WTC11 (cell line): Measurements from ENCODE around the gene SAMD9. TPM values are rescaled to one million over a fixed set of nuclear protein-coding genes. Genes with fewer than 3 reads are reported as not detected.

Source experiments
- ATAC-seq: fragments of 200-7000 bp; cut with Tn5 transposase; 2 replicates; pipeline ENCODE4 v1.10.0; 2021; ENCODE audit warnings: mild to moderate bottlenecking, moderate library complexity
- CTCF ChIA-PET: fragments of 300-600 bp; sonication (Branson Sonifier 250); formaldehyde crosslinking; loops from one replicate; lab custom pipeline; 2021; ENCODE audit warnings: antibody characterized with exemption; lab: Charles Lee
- POLR2A ChIA-PET: fragments of 350-600 bp; sonication (Branson Sonifier 250); formaldehyde crosslinking; loops from one replicate; lab custom pipeline; 2021; ENCODE audit warnings: antibody characterized with exemption; lab: Charles Lee
- DNase-seq: peaks from one replicate; pipeline ENCODE4 v3.0.0; 2021; ENCODE audit warnings: low spot score
- H3K27ac Mint-ChIP-seq: 2 replicates; pipeline ENCODE4 v1.8.0; 2021; ENCODE audit warnings: mixed read lengths
- H3K27me3 Mint-ChIP-seq: 2 replicates; pipeline ENCODE4 v1.8.0; 2021; ENCODE audit warnings: low read depth, mild to moderate bottlenecking, moderate library complexity, mixed read lengths
- H3K36me3 Mint-ChIP-seq: 2 replicates; pipeline ENCODE4 v1.8.0; 2021; ENCODE audit warnings: mixed read lengths
- H3K4me1 Mint-ChIP-seq: 2 replicates; pipeline ENCODE4 v1.8.0; 2022; ENCODE audit warnings: mixed read lengths
- H3K4me3 Mint-ChIP-seq: 2 replicates; pipeline ENCODE4 v1.8.0; 2021; ENCODE audit warnings: mild to moderate bottlenecking, moderate library complexity, mixed read lengths
- H3K9me3 Mint-ChIP-seq: 2 replicates; pipeline ENCODE4 v1.8.0; 2021; ENCODE audit warnings: mixed read lengths
- AR ChIP-seq: fragments of 250-450 bp; sonication (Bioruptor Pico); IDR thresholded peaks from 2 replicates; pipeline ENCODE4 v1.9.0; 2021; ENCODE audit warnings: mild to moderate bottlenecking
- ATF1 ChIP-seq: sonication (generic); formaldehyde crosslinking; IDR thresholded peaks from 2 replicates; pipeline ENCODE4 v1.8.1; 2023; ENCODE audit warnings: mild to moderate bottlenecking, moderate library complexity, missing genetic modification reagents
- ATF2 ChIP-seq: sonication (generic); formaldehyde crosslinking; IDR thresholded peaks from 2 replicates; pipeline ENCODE4 v1.8.1; 2022; ENCODE audit warnings: low read depth, missing genetic modification reagents, borderline replicate concordance
- ATF6 ChIP-seq: sonication (generic); formaldehyde crosslinking; IDR thresholded peaks from 2 replicates; pipeline ENCODE4 v1.8.1; 2023; ENCODE audit warnings: mild to moderate bottlenecking, missing genetic modification reagents
- CBFB ChIP-seq: sonication (generic); formaldehyde crosslinking; IDR thresholded peaks from 2 replicates; pipeline ENCODE4 v1.8.1; 2022; ENCODE audit warnings: mild to moderate bottlenecking, low read depth, missing genetic modification reagents
- CDX4 ChIP-seq: fragments of 250-450 bp; sonication (Bioruptor Pico); IDR thresholded peaks from 2 replicates; pipeline ENCODE4 v1.9.0; 2021; ENCODE audit warnings: moderate library complexity, mild to moderate bottlenecking, inconsistent platforms, borderline replicate concordance
- E2F4 ChIP-seq: sonication (generic); formaldehyde crosslinking; IDR thresholded peaks from 2 replicates; pipeline ENCODE4 v1.8.1; 2022; ENCODE audit warnings: low read depth, mild to moderate bottlenecking, moderate library complexity, missing genetic modification reagents, borderline replicate concordance
- E2F5 ChIP-seq: sonication (generic); formaldehyde crosslinking; IDR thresholded peaks from 2 replicates; pipeline ENCODE4 v1.8.1; 2022; ENCODE audit warnings: mild to moderate bottlenecking, moderate library complexity, missing genetic modification reagents
- GABPB1 ChIP-seq: sonication (generic); formaldehyde crosslinking; IDR thresholded peaks from 2 replicates; pipeline ENCODE4 v1.8.1; 2023; ENCODE audit warnings: mild to moderate bottlenecking, missing genetic modification reagents
- NR3C1 ChIP-seq: sonication (generic); formaldehyde crosslinking; conservative IDR thresholded peaks from 2 replicates; pipeline ENCODE4 v1.8.1; 2023; ENCODE audit warnings: low read depth, mild to moderate bottlenecking, missing genetic modification reagents
- OVOL2 ChIP-seq: fragments of 250-450 bp; sonication (Bioruptor Pico); IDR thresholded peaks from 2 replicates; pipeline ENCODE4 v1.9.0; 2021; ENCODE audit warnings: mild to moderate bottlenecking, borderline replicate concordance
- PREB ChIP-seq: sonication (generic); formaldehyde crosslinking; IDR thresholded peaks from 2 replicates; pipeline ENCODE4 v1.8.1; 2022; ENCODE audit warnings: mild to moderate bottlenecking, missing genetic modification reagents, moderate library complexity, borderline replicate concordance
- TEAD4 ChIP-seq: sonication (generic); formaldehyde crosslinking; IDR thresholded peaks from 2 replicates; pipeline ENCODE4 v1.8.0; 2022; ENCODE audit warnings: mild to moderate bottlenecking, missing genetic modification reagents
- ZNF121 ChIP-seq: sonication (generic); formaldehyde crosslinking; IDR thresholded peaks from 2 replicates; pipeline ENCODE4 v1.8.0; 2023; ENCODE audit warnings: missing genetic modification reagents
- ZNF263 ChIP-seq: sonication (generic); formaldehyde crosslinking; IDR thresholded peaks from 2 replicates; pipeline ENCODE4 v1.8.1; 2022; ENCODE audit warnings: low read depth, mild to moderate bottlenecking, moderate library complexity, missing genetic modification reagents
- ZNF425 ChIP-seq: fragments of 250-450 bp; sonication (Bioruptor Pico); conservative IDR thresholded peaks from 2 replicates; pipeline ENCODE4 v1.9.0; 2021; ENCODE audit warnings: mild to moderate bottlenecking
- ZNF532 ChIP-seq: fragments of 250-450 bp; sonication (Bioruptor Pico); IDR thresholded peaks from 2 replicates; pipeline ENCODE4 v1.9.0; 2021; ENCODE audit warnings: mild to moderate bottlenecking, borderline replicate concordance
- ZNF671 ChIP-seq: fragments of 250-450 bp; sonication (Bioruptor Pico); IDR thresholded peaks from 2 replicates; pipeline ENCODE4 v1.8.0; 2021; ENCODE audit warnings: mild to moderate bottlenecking
- total RNA-seq: library from RNA; stranded (reverse); gene quantifications from 3 replicates; pipeline ENCODE4 v1.2.3, GENCODE V29; 2021

Gene SAMD9
- total RNA-seq, 1 experiment from 2014 or later: 0.11 TPM

GRCh38 chr7:93053209-93053948 lies 64.4 kb downstream of the SAMD9 start (continued):
- no peak for TF ChIP-seq ATF2
- TF ChIP-seq ZNF671: no peak
- no peak for TF ChIP-seq ZNF121 (CRISPR knock-in tag)
- TF ChIP-seq ZNF263: no peak
- no peak for TF ChIP-seq E2F4
- no peak for TF ChIP-seq OVOL2 (CRISPR knock-in tag)
- TF ChIP-seq GABPB1 (CRISPR knock-in tag): no peak
- no peak for TF ChIP-seq NR3C1 (CRISPR knock-in tag)
- TF ChIP-seq ATF1 (CRISPR knock-in tag): no peak

- Mint-ChIP-seq H3K9me3 (no peaks in the 10 kb centered on the region), H3K27ac (no peak overlapping the region), H3K4me3 (no peak overlapping the region), H3K4me1 (peaks cover 4% of the 10 kb centered on the region), H3K27me3 (no peaks in the 10 kb centered on the region), H3K36me3 (no peaks in the 10 kb centered on the region)
- DNase-seq (no peak), ATAC-seq (no peak)
- ChIA-PET POLR2A (no interaction called here), CTCF (no interaction called here)
- TF ChIP-seq ZNF532 (no peak), ZNF121 (CRISPR knock-in tag) (no peak), CDX4 (CRISPR knock-in tag) (no peak), PREB (CRISPR knock-in tag) (no peak), AR (CRISPR knock-in tag) (no peak), E2F5 (no peak), CBFB (CRISPR knock-in tag) (no peak), ATF6 (no peak), ATF1 (CRISPR knock-in tag) (no peak), ZNF425 (CRISPR knock-in tag) (no peak), OVOL2 (CRISPR knock-in tag) (no peak), TEAD4 (no peak)
Observed at GRCh38 chr7:93051660-93052059, 66.1 kb downstream of the SAMD9 start.
